ENCODE measurements around the gene DNPEP. TPM values are rescaled to one million over a fixed set of nuclear protein-coding genes. Genes with fewer than 3 reads are reported as not detected.

DNPEP gene
- total RNA-seq, 4 donors from 2014 or later = 35.2 to 88.1 (median 52.6) TPM

GRCh38 chr2:219423652-219424377 is 36.1 kb upstream of the DNPEP start:
- H3K9me3 ChIP-seq = no peaks in the 10 kb centered on the region
- 80 to 82% methylated on average over 14 of the region's 14 CpGs for WGBS, 2 donors
- peaks cover 0 to 21% of the 10 kb centered on the region in 2 donors for H3K27me3 ChIP-seq
- no peak overlapping the region for H3K4me3 ChIP-seq
- H3K27ac ChIP-seq = no peak overlapping the region
- H3K4me1 ChIP-seq = peaks cover 0 to 2% (median under 1%) of the 10 kb centered on the region in 4 donors
- TF ChIP-seq POLR2A (IDR thresholded peaks at IDR 0.05) (no peak), EP300 (IDR thresholded peaks at IDR 0.05) (no peak), CTCF (IDR thresholded peaks at IDR 0.05) (no peak)
- no peaks in the 10 kb centered on the region for H3K36me3 ChIP-seq
- DNase-seq (ENCODE audit: low spot score in 2 of 2) = no peak

GRCh38 chr2:219422952-219423534 is 35.3 kb upstream of the DNPEP start:
- Histone ChIP-seq H3K36me3 (no peaks in the 10 kb centered on the region), H3K27me3 (peaks cover 0 to 29% of the 10 kb centered on the region in 2 donors), H3K4me1 (peaks cover 0 to 10% (median 4%) of the 10 kb centered on the region in 4 donors), H3K4me3 (no peak overlapping the region), H3K9me3 (no peaks in the 10 kb centered on the region), H3K27ac (no peak overlapping the region)
- DNase-seq (ENCODE audit: low spot score in 2 of 2) = no peak
- no peak for TF ChIP-seq POLR2A (IDR thresholded peaks at IDR 0.05)
- no peak for TF ChIP-seq CTCF (IDR thresholded peaks at IDR 0.05)
- TF ChIP-seq EP300 (IDR thresholded peaks at IDR 0.05) = no peak
- 85 to 87% methylated on average over 8 of the region's 8 CpGs for WGBS, 2 donors

- Histone ChIP-seq H3K27me3 (peaks cover 0 to 42% of the 10 kb centered on the region in 2 donors), H3K9me3 (no peaks in the 10 kb centered on the region), H3K4me3 (no peak overlapping the region), H3K36me3 (no peaks in the 10 kb centered on the region), H3K4me1 (peaks cover 0 to 11% (median 4%) of the 10 kb centered on the region in 4 donors), H3K27ac (no peak overlapping the region)
- no peak for DNase-seq (ENCODE audit: low spot score in 2 of 2)
- WGBS, 2 donors = 89 to 90% methylated on average over 17 of the region's 17 CpGs
- TF ChIP-seq CTCF (IDR thresholded peaks at IDR 0.05) (no peak), EP300 (IDR thresholded peaks at IDR 0.05) (no peak), POLR2A (IDR thresholded peaks at IDR 0.05) (no peak)
These were observed 33.6 kb upstream of the DNPEP start for GRCh38 chr2:219421323-219421722.

- H3K36me3 ChIP-seq = no peaks in the 10 kb centered on the region
- no peak overlapping the region for H3K4me3 ChIP-seq
- TF ChIP-seq POLR2A (IDR thresholded peaks at IDR 0.05) = no peak
- TF ChIP-seq EP300 (IDR thresholded peaks at IDR 0.05) = no peak
- no peak for TF ChIP-seq CTCF (IDR thresholded peaks at IDR 0.05)
- H3K9me3 ChIP-seq = no peaks in the 10 kb centered on the region
- WGBS, 2 donors = 89 to 93% methylated on average over 8 of the region's 8 CpGs
- peaks cover 0 to 11% (median 4%) of the 10 kb centered on the region in 4 donors for H3K4me1 ChIP-seq
- DNase-seq (ENCODE audit: low spot score in 2 of 2) = no peak
- no peak overlapping the region for H3K27ac ChIP-seq
- H3K27me3 ChIP-seq = peaks cover 0 to 48% of the 10 kb centered on the region in 2 donors
These were observed 33.0 kb upstream of the DNPEP start for GRCh38 chr2:219420687-219421086.
